ENCODE measurements around the gene MCTS1.

DNA sequence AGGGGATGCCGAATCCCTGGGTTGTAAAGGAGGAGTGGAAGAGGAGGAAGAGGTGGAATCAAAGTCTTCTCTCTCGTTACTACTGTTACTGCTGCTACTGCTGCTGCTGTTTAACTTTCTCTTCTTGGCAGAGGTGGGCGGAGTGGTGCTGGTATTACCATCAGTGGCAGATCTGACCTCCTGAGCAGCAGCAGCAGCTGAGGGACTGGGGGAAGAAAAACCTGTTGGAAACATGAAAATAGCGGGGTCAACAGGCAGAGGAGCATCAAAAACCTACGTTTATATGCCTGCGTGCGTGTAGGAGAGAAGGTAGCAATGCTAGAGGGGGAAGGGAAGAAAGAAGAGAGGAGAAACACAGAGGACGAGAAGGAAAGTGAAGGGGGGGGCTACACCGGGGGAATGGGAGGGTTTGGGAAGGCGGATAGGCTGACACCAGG is 43.5 kb upstream of the MCTS1 start:
- TF ChIP-seq, protein P1, sequence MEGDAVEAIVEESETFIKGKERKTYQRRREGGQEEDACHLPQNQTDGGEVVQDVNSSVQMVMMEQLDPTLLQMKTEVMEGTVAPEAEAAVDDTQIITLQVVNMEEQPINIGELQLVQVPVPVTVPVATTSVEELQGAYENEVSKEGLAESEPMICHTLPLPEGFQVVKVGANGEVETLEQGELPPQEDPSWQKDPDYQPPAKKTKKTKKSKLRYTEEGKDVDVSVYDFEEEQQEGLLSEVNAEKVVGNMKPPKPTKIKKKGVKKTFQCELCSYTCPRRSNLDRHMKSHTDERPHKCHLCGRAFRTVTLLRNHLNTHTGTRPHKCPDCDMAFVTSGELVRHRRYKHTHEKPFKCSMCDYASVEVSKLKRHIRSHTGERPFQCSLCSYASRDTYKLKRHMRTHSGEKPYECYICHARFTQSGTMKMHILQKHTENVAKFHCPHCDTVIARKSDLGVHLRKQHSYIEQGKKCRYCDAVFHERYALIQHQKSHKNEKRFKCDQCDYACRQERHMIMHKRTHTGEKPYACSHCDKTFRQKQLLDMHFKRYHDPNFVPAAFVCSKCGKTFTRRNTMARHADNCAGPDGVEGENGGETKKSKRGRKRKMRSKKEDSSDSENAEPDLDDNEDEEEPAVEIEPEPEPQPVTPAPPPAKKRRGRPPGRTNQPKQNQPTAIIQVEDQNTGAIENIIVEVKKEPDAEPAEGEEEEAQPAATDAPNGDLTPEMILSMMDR (conservative IDR thresholded peaks at IDR 0.05 in 1 of 2, IDR thresholded peaks at IDR 0.05 in 1 of 2; ENCODE audit: low read depth in 1 of 2, low read length in 2 of 2): no peak
- no peak for TF ChIP-seq EZH2 (IDR thresholded peaks at IDR 0.05; ENCODE audit: low read length, missing control alignments)

Data from fibroblast of lung (primary cell).